DMS53 treated with DMSO at 0.1 percent for 48 hours (cell line): ENCODE results near the gene PTPRN2.
A peak's percentile ranks its signal among the peaks of the same experiment; 100 is the strongest.

ENCODE experiments used
- DNase-seq: peaks from one replicate; lab custom pipeline; 2025; ENCODE audit not compliant: unreplicated experiment; lab: John Stamatoyannopoulos, UW

Gene PTPRN2

GRCh38 chr7:158013085-158013668, 574.4 kb downstream of the PTPRN2 start:
- DNase-seq: no peak

- no peak for DNase-seq
Observed at GRCh38 chr7:158011941-158012340, 575.7 kb downstream of the PTPRN2 start.

DNA sequence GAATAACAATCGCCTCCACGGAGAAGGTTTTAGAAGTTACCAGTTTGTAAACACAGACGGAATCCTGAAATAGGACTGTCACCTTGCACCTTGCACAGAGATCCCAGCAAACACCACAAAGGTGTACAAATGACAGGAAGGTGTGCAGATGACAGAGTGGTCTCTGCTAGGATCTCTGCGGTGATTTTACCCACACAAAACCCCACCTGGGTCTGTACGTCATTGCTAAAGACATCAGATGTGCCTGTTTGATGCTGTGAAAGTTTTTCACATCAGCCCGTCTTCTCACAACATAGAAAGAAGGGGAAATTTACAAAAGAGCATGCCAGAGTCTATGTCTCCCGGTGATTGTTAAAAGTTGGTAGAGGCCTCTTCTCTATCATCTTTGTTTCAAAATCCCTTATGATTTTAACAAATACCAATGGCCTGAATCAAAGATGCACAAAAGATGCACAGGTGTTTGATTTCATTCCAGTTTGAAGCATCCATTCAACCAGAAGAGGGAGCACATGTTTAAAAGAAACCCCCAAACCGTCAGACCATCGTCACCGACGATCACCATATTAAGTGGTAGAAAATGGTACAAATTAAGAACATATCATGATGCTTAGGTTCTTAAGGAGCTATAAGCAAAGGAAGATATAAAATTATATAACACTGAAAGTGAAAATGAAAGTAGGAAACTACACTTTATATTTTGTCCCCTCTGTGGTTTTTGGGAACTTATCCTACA, 576.5 kb downstream of the PTPRN2 start:
- DNase-seq: no peak

- no peak for DNase-seq
Observed at GRCh38 chr7:158009886-158010285, 577.7 kb downstream of the PTPRN2 start.

- no peak for DNase-seq
Observed at GRCh38 chr7:158008267-158008666, 579.4 kb downstream of the PTPRN2 start.

- no peak for DNase-seq
Observed at GRCh38 chr7:158007697-158008257, 579.8 kb downstream of the PTPRN2 start.

DNA sequence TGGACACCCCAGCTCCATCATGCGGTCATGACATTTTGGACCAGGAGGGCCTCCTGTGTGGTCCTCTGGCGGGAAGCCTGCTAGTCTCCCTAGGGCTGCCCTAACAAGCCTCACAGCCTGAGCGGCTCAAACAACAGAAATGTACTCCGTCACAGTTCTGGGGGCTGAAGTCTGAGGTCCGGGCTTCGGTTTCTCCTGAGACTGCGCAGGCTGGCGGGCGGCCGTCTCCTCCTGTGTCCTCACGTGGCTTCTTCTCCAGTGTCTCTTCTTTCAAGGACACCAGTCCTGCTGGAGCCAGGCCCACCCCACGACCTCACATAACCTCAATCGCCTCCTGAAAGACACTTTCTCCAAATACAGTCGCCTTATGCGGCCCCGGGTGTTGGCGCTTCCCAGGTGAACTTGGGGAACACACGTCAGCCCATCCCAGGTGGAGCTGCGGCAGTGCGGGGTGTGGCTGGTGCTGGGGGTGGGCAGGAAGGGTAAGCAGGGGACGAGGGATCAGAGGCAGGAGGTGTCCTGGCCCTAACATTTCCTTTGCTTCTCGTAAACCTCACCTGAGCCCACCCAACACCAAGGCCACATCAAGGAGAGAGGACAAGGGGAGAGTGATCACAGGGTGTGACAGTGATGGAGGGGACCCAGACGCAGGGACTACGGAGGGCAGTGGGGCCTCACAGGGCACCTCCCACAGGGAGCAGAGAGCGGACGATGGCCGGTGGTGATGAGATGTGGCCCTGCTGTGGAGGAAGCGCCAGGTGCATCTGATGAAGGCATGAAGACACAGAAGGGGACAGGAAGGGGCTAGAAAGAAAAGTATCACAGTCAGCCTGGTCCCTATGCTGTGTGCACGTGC, 580.6 kb downstream of the PTPRN2 start:
- no peak for DNase-seq

DNA sequence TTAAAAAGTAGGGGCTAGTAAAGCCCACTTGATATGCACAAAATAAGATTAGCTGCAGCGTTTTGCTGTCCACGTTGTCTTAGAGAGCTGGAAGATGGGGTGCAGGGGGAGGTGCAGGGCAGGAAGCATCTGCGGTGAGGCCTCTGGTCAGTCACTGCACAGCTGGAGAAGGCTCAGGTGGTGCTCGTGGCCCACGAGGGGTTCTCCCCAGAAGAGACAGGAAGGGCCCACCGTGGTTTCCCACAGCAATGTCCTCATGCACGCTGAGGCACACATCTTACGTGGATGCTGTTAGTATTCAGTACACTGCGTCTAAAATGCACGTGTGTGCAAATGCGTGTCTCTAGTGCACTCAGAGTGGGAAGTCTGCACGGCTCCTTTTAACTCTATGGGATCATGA, 582.1 kb downstream of the PTPRN2 start:
- no peak for DNase-seq

- DNase-seq: no peak
Observed at GRCh38 chr7:158004123-158004490, 583.5 kb downstream of the PTPRN2 start.

DNA sequence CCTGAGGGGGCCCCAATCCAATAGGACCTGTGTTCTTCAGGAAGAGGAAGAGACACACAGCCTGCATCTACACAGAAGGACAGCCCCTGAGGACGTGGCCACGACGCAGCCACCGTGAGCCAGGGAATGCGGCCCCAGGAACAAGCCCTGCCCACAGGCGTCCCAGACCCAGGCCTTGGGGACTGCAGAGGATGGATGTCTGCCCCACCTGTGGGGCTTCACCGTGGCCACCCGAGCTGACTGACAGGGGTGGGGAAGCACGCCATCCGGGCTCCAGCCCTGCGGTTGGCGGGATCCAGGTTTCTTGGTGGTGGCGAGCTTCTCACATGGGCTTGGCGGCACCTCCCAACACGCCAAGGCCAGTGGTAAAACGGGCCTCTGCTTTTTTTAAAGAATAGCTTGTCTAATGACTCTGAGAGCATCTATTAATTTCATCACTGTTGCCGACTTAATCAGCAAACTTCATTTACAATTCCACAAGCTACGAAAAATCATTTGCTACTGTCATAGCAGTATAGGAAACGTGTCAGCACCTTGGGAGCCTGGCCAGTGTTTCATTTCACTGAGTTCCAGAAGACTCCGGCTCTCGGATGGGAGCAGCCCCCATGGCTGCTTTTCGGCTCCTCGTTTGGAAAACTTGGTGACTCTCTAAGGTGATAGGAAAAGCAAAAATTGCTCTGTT, 584.0 kb downstream of the PTPRN2 start:
- no peak for DNase-seq

DNA sequence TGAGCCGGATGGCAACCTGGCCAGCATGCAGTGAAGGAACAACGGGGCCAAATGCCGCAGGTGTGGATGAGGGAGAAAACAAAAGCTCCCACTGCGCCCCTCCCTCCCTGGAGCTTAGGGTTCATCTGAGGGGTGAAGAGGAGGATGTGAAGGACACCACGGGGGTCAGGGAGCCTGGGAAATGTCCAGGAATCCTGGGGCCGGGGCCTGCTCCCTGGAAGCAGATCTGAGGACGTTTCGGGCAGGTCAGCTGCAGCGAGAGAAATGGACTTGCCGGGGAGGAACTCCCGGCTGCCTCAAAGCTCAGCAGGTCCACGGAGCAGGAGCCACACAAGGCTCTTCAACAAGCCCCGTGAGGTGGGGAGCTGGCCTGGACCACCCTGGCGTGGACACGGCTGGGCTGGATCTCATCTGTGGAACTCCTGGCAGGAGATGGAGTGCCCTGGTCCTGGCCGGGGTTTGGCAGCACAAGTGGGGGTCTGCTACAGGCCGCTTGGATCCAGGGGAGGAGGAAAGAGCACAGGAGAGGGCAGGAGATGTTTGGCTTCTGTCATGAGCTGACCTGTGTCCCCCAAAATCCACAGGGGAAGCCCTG, 585.0 kb downstream of the PTPRN2 start:
- no peak for DNase-seq

- peak; percentile 97 for DNase-seq
Observed at GRCh38 chr7:158001621-158002320, 585.9 kb downstream of the PTPRN2 start.

DNA sequence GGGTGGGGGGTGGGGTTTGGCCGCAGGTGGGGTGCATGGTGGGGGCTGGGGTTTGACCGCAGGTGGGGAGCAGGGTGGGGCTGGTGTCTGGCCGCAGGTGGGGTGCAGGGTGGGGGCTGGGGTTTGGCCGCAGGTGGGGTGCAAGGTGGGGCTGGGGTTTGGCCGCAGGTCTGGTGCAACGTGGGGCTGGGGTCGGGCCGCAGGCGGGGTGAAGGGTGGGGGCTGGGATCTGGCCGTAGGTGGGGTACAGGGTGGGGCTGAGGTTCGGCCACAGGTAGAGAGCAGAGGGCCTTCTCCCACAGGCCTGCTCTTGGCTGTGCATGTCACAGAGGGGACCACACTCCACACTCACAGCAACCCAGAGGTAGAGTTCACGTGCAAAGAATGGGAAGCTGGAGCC, 586.6 kb downstream of the PTPRN2 start:
- DNase-seq: no peak

DNA sequence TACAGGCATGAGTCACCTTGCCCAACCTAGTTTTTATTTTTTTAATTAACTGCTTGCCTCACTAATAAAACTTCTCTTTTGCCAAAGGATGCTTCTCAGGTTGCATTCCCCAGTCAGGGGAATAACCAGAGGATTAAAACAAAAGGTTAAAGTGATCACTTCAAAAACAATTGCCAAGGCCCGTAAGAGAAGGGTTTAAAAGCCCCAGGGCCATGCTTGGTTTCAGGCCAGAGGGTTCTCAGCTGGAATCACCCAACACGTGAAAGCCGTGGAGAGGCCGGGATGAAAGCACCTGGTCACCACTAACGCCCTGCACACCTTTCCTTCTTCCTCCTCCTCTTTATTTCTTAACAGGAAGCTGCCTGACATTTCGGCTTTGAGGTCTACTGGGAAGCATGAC, 587.5 kb downstream of the PTPRN2 start:
- peak; percentile 68 for DNase-seq

- no peak for DNase-seq
Observed at GRCh38 chr7:157998884-157999552, 588.6 kb downstream of the PTPRN2 start.

GRCh38 chr7:157997471-157997870, 590.2 kb downstream of the PTPRN2 start:
- DNase-seq: no peak

GRCh38 chr7:157997080-157997440, 590.6 kb downstream of the PTPRN2 start:
- no peak for DNase-seq

- DNase-seq: no peak
Observed at GRCh38 chr7:157996359-157997079, 591.1 kb downstream of the PTPRN2 start.

- DNase-seq: no peak
Observed at GRCh38 chr7:157995815-157996214, 591.8 kb downstream of the PTPRN2 start.
